Stimulated activated CD8-positive, alpha-beta memory T cell treated with anti-CD3 and anti-CD28 coated beads, Interleukin-7, amount 100 ng/mL, for 24 hours (primary cell): ENCODE data around the gene SDK2.

Experiments used
- DNase-seq: peaks from one replicate; pipeline ENCODE4 v3.0.0-alpha.2; 2020; ENCODE audit warnings: low read depth

The SDK2 gene, protein sequence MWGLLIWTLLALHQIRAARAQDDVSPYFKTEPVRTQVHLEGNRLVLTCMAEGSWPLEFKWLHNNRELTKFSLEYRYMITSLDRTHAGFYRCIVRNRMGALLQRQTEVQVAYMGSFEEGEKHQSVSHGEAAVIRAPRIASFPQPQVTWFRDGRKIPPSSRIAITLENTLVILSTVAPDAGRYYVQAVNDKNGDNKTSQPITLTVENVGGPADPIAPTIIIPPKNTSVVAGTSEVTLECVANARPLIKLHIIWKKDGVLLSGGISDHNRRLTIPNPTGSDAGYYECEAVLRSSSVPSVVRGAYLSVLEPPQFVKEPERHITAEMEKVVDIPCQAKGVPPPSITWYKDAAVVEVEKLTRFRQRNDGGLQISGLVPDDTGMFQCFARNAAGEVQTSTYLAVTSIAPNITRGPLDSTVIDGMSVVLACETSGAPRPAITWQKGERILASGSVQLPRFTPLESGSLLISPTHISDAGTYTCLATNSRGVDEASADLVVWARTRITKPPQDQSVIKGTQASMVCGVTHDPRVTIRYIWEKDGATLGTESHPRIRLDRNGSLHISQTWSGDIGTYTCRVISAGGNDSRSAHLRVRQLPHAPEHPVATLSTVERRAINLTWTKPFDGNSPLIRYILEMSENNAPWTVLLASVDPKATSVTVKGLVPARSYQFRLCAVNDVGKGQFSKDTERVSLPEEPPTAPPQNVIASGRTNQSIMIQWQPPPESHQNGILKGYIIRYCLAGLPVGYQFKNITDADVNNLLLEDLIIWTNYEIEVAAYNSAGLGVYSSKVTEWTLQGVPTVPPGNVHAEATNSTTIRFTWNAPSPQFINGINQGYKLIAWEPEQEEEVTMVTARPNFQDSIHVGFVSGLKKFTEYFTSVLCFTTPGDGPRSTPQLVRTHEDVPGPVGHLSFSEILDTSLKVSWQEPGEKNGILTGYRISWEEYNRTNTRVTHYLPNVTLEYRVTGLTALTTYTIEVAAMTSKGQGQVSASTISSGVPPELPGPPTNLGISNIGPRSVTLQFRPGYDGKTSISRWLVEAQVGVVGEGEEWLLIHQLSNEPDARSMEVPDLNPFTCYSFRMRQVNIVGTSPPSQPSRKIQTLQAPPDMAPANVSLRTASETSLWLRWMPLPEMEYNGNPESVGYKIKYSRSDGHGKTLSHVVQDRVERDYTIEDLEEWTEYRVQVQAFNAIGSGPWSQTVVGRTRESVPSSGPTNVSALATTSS (N-terminal part only)

DNA sequence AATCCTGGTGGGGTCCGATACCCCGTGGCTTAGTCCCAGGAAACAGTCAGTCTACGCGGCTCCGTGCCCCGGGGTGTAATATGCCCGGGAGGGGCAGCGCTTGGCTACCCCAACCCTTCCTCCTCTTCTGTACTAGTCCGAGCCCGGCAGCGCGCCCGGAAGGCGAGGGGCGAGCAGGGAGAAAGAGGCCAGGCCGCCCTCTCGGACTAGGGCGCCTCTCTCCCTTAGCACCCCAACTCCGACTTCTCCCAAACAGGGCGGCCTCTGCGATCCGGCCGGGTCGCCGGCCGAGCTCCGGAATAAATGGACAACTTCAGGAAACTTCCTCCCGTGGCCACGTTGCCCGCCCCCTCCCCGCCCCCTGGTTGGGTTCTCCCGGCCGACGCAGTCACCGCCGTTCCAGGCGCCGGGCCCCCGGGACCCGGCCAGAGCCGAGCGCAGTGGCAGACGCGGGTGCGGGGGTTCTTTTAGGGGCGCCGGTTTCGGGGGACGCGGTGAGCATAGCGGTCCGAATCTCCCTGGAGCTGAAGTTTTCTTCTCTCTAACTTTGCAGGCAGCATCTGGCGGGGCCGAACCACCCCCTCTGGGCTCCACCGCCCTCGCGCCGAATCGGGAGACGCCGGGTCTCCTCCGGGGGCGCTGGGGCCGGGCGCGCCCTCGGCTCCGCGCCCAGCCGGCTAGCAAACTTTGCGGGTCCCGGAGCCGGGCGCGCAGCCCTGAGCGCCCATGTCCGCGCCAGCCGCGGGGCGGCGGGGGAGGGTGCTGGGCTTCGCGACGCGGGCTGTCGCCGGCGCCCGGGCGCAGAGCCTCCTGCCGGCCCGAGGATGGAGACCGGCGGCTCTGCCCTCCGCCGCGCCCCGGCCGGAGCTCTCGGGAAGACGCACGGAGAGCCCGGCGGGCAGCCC, at the start of gene SDK2:
SDK2 (minus strand) TSS at position 301 of the 905 bp plus-strand sequence. CDS start 357 bp downstream, outside the sequence.
- no peak for DNase-seq

GRCh38 chr17:73693071-73693470, 48.8 kb upstream of the SDK2 start:
- no peak for DNase-seq

DNA sequence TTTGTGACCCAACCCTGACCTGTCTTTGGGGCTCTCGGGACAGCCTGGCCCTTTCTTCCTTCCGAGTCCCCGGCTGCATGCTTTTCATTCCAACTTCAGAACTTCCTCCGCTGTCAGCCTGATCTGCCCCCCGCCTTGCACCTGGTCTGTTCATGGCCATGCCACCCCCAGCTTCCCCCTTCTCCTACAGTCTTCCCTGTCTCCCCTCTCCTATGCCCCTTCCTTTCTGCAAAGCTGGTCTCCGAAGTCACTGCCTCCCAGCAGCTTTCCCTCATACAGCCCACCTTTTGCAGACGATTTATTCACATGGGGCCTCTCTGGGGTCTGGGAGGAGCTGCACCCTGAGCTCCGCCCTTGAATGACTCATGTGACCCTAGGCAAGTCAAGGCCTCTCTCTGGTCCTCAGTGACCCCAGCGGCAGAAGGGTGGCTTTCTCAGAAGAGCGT, 47.1 kb upstream of the SDK2 start:
- no peak for DNase-seq

DNA sequence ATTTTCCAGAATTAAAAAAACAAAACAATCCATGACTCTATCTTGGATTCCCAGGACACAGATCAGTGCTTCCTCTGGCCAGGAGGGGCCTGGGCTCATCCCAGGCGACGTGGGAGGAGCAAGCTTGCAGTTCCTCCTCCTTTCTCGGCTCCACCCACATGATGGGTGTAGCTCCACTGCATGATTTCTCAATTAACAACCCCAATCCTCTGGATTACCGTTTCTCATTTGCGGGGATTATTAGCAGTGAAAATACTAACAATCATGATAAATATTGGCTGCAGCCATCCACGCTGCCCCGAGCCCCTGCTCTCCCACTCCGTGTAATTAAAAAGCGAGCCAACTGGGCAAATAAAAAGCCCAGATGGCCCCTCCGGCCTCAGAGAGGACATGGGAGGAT, 46.4 kb upstream of the SDK2 start:
- no peak for DNase-seq

DNA sequence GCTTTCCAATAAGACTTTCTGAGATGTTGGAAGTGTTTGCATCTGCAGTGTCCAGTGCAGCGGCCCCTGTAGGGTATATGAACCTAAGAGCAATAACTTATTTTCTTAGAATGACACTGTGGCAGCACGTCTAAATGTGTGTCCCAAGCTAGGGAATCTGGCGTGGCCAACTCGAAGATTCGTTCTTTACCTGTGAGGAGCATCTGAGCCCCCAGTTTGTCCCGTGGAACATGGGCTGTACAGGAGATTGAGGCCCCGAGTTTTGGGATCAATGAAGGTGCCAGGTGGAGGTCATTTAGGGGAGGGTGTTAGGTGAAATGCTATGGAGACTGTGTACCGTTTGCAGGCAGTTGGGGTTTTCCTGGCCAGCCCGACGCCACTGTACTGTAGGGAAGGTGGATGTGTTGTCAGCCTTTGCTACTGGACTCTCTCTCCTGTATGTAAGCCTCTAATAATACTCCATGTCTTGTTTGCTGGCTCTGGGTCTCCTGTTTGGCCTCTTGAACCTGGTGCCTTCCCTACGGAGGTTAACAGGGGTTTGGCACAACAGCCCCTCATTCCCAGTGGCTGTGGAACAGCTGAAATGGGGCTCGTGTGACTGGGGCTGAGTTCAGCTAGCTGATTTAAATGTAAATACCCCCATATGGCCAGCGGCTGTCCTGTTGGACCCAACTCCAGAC, 45.5 kb upstream of the SDK2 start:
- no peak for DNase-seq

DNA sequence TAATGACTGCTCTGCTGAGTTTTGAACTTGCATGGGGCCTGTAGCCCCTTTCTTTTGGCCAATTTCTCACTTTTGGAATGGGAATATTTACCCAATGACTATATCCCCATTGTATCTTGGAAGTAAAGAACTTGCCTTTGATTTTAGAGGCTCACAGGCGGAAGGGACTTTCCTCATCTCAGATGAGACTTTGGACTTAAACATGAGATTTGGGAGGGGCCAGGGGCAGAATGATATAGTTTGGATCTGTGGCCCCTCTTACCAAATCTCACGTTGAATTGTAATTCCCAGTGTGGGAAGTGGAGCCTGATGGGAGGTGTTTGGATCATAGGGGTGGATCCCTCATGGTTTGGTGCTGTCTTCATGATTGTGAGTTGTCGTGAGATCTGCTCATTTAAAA, 42.7 kb upstream of the SDK2 start:
- DNase-seq: no peak

DNA sequence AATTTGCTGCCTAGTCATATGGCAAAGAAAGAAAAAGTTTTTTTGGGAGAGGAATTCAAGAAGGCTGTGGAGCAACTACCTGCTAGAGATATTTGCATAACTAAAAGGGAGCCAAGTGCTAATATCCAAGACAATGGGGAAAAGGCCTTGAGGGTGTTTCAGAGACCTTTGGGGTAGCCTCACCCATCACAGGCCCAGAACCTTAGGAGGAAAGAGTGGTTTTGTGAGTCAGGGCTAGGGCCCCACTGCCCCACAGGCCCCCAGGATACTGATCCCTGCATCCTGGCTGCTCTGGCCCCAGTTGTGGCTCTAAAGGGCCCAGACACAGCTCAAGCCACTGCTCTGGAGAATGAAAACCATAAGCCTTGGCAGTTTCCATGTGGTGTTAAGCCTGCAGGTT, 41.9 kb upstream of the SDK2 start:
- DNase-seq: no peak

GRCh38 chr17:73684183-73684582, 39.9 kb upstream of the SDK2 start:
- no peak for DNase-seq

DNA sequence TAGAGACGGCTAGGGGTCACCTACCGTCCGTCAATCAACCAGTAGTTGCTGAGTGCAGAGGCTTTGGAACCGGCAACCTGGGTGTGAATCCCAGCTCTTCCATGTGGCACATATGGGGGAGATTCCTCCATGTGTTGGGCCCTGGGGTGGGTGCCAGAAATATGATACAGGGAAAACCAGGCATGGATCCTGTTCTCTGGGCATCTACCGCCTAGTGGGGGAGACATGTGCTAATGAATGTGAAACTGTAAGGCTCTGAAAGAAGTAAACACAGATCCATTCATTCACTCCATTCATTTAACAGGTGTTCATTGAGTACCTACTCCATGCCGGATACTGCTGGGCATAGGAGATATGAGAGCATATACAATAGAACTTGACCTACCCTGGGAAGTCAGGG, 39.5 kb upstream of the SDK2 start:
- no peak for DNase-seq

- DNase-seq: no peak
These were observed 37.7 kb upstream of the SDK2 start for GRCh38 chr17:73681946-73682345.

GRCh38 chr17:73679476-73679875, 35.2 kb upstream of the SDK2 start:
- DNase-seq: no peak

GRCh38 chr17:73678999-73679398, 34.8 kb upstream of the SDK2 start:
- no peak for DNase-seq

DNA sequence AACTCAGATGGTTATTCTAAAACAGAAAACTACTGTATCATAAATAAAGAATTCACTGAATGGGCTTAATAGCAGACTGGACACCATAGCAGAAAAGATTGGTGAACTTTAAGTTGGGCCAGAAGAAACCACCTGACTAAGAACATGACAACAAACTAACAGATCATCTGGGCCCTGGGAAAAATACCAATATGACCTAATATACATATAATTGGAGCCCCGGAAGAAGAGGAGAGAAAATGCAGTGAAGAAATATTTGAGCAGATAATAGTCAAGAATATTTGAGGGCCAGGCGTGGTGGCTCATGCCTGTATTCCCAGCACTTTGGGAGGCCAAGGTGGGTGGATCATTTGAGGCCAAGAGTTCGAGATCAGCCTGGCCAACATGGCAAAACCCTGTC, 25.5 kb upstream of the SDK2 start:
- no peak for DNase-seq

DNA sequence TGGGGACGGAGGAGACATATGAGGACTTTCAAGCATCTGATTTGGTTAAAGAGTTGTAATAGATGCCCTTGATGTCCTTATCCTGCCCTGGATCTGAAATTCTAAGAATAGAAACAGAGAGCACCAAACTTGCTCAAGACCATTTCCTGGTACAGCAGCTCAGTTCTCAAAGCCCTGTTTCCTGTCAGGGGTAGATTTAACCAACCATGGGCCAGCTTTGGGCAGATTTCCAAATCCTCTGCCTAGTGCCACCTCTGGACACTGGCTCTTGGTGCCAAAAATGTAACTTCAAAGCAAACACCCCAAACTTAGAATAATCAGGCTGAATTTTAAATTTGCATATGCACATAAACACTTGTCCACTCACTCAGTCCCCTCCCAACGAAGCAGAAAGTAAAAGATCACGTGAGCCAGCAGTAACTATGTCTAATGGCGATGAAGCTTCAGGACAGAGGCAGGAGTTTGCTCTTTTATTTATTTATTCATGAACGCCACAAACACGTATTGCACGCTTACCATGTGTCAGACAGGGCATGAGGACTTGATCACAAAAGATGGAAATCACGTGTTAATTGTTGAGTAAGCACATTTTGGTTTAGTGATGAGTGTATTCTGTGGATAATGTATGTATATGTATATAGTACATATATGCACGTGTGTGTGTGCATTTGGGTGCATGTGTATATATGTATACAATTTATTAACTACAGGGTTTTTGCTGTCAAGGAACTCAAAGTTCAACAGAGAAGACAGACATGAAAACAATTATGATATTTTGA, 23.1 kb upstream of the SDK2 start:
- DNase-seq: no peak

- no peak for DNase-seq
These were observed 19.4 kb upstream of the SDK2 start for GRCh38 chr17:73663614-73664013.

- no peak for DNase-seq
These were observed 16.1 kb upstream of the SDK2 start for GRCh38 chr17:73660366-73660765.

- DNase-seq: no peak
These were observed 14.7 kb upstream of the SDK2 start for GRCh38 chr17:73658821-73659515.

GRCh38 chr17:73657473-73658116, 13.3 kb upstream of the SDK2 start:
- DNase-seq: no peak

DNA sequence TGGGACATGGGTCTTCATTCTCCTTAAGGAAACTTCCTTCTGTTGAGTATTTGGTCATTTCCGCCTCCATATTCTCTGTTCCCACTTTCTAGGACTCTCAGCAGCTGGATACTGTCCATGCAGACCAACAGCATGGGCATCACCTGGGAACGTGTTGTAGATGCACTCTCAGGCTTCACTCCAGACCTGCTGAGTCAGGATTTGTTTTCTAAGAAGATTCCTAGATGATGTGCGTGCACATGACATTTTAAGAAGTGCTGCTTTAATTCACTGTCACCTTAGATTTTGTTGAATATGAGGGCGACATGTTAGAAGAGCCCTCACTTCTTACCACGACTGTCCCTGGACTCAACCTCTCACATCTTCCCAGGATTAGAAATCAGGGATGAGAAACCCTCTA, 10.0 kb upstream of the SDK2 start:
- no peak for DNase-seq
